Jurkat, Clone E6-1 (cell line): Measurements from ENCODE around the gene GPX5.
"Not testable (repeated sequence)": the region's sequence is repeated elsewhere in the genome, so short reads cannot be mapped to it uniquely, and the experiment has no call there.

ENCODE experiments used
- DNase-seq: peaks from one replicate; pipeline ENCODE4 v3.0.0-alpha.2; 2011; ENCODE audit warnings: low read depth, low spot score
- H3K4me3 ChIP-seq: 2 replicates; pipeline ENCODE4 v1.5.1; 2011; ENCODE audit warnings: mild to moderate bottlenecking, low read length, control low read depth, moderate library complexity

GPX5 gene

DNA sequence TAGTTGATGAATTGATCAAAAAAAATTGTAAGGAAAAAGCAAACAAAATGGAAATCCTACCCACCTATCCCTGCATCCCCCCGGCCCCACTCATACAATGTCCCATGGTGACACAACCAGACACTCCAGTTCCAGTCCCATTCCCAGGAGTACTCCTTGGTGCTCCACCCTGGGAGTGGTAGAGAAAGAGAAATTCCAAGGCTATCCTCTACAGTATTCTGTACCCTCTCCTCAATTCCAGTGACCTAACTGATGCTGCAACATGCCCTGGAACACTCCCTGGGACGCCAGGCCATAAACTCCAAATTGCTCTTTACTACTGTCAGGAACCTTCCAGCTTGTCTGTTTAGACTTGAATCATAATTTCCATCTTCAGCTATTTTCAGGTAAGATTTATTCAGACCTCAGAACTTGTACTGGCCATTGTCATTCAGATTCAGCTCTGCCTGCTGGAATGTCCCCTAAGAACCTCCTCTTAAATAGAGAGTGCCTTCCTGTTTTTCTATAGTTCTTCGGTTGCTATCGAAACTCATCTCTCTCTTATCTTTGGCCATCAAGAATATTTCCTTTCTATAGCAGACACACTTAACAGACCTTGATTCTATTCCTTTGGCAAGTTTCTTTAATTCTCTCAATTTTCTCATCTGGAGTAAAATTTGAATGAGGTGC, 18.7 kb upstream of the GPX5 start:
- no peak overlapping the region for H3K4me3 ChIP-seq
- DNase-seq: no peak

DNA sequence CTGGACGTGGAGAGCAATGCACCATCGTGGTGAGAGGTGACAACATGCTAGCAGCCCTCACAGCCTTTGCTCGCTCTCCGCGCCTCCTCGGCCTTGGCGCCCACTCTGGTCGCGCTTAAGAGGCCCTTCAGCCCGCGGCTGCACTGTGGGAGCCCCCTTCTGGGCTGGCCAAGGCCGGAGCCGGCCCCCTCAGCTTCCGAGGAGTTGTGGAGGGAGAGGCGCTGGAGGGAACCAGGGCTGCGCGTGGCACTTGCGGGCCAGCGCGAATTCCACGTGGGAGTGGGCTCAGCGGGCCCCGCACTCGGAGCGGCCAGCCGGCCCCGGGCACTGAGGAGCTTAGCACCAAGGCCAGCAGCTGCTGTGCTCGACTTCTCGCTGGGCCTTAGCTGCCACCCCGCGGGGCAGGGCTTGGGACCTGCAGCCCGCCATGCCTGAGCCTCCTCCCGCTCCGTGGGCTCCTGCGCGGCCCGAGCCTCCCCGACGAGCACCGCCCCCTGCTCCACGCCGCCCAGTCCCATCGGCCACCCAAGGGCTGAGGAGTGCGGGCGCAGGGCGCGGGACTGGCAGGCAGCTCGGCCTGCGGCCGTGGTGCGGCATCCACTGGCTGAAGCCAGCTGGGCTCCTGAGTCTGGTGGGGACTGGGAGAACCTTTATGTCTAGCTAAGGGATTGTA, 13.9 kb upstream of the GPX5 start:
- H3K4me3 ChIP-seq: no peak overlapping the region
- DNase-seq: no peak

DNA sequence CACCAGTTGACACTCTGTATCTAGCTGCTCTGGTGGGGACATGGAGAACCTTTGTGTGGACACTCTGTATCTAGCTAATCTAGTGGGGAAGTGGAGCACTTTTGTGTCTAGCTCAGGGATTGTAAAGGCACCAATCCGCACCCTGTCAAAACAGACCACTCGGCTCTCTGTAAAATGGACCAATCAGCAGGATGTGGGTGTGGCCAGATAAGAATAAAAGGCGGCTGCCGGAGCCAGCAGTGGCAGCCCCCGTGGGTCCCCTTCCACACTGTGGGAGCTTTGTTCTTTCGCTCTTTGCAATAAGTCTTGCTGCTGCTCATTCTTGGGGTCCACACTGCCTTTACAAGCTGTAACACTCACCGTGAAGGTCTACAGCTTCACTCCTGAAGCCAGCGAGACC, 13.3 kb upstream of the GPX5 start:
- not testable (repeated sequence) for DNase-seq, H3K4me3 ChIP-seq

DNA sequence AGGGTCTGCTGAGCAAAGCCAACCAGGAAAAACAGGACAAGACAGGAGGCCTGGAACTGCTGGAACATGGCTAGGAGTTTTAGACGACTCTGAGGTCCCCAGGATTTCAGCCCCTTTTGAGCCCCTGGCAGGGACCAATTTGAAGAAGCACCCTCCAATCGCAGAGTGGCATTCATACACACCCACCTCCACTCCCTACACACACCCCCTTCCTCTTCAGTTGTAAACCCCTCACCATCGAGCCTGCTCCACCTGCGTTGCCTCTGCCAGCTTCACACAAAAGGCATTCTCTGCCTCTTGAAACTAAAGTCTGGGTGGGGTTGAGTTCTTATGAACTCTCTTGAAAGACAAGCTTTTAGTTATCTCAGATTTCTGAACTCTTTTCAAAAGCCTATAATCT, 10.0 kb upstream of the GPX5 start, which contains the start of gene GPX6:
Gene GPX6 (minus strand): TSS at position 118 of the 400 bp plus-strand sequence. CDS start 50 bp downstream, at position 68.
- no peak within 1 kb of the TSS for H3K4me3 ChIP-seq
- DNase-seq: no peak

DNA sequence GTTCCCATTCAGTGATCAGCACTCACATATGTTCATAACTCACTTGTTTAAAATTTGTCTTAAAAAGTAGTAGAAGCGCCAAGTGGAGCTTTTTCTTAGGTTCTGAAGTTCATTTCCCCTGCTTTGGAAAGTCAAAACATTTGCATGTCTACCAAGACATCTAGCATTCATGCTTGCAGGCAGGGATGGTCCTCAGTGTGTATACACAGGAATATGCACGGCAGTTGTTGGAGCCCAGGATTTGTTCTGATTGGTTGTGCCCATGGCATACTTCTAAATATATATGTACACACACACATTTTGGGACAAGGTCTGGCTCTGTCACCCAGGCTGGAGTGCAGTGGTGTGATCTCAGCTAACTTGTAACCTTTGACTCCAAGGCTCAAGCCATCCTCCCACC, 7.7 kb upstream of the GPX5 start:
- no peak for DNase-seq
- H3K4me3 ChIP-seq: no peak overlapping the region

DNA sequence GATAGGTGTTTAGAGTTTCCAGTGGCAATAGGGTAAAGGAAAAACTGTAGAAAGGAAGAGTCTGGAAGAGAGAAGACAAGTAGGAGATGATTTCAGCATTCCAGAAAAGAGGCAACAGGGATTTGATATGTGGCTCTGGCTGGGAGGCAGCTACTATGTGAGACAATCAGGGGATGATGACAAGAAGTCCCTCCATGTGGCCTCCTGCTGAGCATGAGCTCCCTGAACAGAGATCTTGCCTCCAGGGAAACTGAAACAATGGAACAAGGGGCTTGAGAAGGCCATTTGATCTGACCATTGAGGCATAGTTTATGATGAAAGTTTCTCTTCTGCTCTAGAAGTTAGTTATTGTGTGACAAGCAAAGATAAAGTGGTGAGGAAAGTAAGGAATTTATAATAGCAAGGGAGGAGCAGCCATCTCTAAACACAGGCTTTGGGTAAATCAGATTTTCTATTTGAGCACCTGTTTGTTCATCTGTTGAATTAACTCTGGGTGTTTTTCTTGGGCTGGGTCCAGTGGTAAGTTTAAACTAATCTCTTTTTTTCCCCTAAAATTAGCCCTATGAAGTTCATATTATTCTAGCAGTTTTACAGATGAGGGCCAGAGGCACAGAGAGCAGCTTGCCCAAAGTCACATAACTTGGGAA, 3.0 kb upstream of the GPX5 start:
- H3K4me3 ChIP-seq: no peak overlapping the region
- no peak for DNase-seq

DNA sequence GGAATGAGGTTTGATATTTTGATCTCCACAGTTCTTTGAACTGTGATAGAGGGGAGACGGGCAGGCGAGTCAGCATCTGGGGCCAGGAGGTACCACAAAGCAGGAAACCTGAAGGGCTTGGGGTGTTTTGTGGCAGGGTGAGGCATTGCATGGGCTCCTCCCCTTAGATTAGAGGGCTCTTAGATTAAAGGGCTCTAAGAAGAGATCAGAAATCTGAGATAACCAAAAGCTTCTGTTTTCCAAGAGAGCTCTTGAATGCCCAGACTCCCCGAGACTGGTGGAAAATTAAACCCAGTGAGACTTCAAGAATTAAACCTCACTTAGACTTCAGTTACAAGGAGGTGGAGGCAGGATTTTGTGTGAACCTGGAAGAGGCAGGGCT, 2.4 kb upstream of the GPX5 start:
- no peak overlapping the region for H3K4me3 ChIP-seq
- DNase-seq: peak; percentile 68

DNA sequence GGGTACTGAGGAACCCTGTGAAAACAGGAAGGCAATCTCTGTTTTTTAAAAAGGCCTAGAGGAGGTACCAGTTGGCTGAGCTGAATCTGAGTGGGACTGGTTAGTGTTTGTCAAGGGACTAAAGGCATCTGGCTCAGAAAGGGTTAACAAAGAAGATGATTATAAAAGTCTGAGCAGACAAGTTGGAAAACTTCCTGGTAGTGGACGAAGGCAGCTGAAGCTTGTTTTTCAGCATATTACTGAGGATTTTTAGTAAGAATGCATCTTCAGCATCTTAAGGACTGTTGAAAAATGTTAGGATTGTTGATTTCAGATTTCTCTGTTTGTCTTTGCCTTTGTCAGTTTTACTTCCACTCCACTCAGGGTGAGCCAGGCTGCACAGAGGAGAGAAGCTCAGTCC, 5.1 kb downstream of the GPX5 start:
- no peak overlapping the region for H3K4me3 ChIP-seq
- DNase-seq: no peak

DNA sequence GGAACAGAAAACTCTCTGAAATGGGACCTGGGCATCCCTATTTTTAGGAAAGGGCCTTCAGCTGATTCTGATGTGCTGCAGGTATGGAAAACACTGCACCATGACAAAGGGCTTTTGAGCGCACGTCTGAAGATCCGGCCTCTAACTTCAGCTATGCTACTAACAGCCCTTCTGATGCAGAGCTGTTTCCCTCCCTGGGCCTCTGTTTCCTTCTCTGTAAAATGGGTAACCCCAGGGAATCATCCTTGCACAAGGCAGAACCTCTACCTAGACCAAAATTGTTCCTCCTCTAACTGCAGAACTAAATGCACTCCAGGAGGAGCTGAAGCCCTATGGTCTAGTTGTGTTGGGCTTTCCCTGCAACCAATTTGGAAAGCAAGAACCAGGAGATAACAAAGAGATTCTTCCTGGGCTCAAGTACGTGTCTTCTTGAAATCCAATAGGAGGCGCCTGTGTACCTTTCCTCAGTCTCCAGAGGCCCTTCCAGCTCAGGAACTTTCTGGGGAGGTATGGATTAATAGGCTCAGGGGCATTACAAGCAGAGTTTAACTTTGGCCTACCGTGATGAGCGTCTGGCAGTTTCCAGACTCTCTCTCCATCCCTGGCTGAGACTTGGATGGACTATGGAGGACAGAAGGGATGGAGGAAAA, 5.9 kb downstream of the GPX5 start:
- DNase-seq: no peak

DNA sequence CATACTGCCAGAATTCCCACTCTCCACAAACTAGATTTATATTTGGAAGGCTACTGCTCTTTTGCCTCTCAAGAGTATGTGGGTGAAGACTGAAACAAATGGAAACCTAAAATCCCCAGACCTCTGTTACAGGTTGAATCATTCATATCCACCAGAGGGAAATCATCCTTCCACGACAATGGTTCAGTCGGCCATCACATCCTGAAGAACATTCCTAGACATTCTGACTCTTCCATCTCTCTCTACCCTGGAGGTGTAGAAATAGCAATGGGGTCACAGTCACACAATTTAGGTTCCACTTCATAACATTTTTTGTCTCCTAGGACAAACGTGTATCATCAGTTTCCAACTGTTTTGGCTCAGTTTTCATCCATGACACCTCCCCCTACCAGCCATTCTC, 8.6 kb downstream of the GPX5 start:
- no peak overlapping the region for H3K4me3 ChIP-seq
- DNase-seq: no peak

More for the DNA sequence above, 5.9 kb downstream of the GPX5 start:
- no peak overlapping the region for H3K4me3 ChIP-seq

DNA sequence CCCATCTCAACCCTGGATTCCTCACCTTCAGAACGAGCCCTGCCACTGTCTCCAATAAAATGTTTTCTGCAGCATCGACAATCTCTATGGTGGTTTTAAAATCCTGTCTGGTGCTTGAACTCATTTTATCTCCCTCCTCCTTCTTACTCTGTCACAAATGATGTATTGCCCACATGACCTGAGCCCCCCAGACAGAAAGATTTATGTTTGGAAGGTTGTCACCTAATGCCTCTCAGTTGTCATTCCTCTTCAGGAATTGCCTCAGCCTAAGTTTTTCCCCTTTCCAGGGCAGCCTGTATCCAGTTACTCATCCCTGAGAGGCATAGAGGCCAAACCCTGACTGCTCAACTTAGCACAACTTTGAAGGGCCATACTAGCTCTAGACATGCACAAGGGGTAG, 9.2 kb downstream of the GPX5 start:
- no peak for DNase-seq
- H3K4me3 ChIP-seq: no peak overlapping the region

DNA sequence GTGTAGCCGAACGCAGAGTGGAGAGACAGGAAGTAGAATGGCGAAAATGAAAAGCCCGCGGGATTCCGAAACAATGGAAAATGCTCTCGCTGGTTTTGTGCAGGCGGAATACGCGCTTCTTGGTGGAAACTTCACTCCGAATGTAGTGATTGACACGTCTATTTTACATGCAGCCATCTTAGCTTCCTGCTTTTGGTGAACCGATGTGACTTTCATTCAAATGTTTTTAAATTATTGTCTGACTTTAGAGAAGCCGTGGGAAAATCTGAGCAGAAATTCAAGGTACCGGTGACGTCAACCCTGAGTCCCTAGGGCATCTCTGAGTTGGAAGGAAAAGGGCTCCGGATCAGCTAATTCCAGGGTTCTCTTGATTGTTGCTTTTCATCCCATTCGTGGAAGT, 11.4 kb downstream of the GPX5 start:
- no peak overlapping the region for H3K4me3 ChIP-seq
- DNase-seq: no peak

DNA sequence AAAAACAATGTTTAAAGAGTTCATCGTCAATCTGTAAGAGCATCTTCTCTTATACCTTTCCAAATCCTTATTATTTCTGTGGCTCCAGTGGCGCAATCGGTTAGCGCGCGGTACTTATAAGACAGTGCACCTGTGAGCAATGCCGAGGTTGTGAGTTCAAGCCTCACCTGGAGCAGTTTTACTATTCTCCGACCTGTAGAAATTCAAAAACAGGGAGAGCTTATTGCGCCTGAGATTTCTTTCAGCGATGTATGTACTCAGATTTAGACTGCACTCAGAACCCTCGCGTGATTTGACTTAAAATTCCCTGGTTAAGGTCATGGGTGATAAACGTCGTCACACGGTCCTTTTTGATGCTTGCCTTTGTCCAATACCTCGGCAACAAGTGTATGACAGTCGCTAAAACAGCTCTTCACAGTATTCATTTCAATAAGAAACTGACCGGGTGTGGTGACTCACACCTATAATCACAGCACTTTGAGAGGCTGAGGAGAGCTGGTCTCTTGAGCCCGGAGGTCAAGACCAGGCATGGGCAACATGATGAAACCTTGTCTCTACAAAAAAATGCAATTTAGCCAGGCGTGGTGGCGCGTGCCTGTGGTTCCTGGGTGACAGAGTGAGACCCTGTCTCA, 11.9 kb downstream of the GPX5 start:
- H3K4me3 ChIP-seq: no peak overlapping the region
- DNase-seq: no peak

DNA sequence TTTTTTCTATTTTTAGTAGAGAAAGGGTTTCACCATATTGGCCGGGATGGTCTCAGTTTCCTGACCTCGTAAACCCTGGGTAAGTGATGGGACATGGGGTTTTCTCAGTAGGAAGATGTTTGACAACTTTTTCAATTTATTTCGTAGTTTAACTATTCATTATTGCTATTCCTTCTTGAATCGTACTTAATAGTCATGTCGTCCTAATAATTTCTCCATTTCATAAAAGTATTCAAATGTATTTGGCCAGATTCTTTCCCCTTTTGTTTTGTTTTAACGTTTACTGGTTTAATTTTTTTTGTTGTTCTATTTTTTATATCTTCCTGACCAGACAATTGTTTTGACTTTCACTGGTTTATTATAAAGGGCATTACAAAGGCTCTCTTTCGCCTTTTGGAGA, 16.3 kb downstream of the GPX5 start:
- no peak for DNase-seq
- no peak overlapping the region for H3K4me3 ChIP-seq

DNA sequence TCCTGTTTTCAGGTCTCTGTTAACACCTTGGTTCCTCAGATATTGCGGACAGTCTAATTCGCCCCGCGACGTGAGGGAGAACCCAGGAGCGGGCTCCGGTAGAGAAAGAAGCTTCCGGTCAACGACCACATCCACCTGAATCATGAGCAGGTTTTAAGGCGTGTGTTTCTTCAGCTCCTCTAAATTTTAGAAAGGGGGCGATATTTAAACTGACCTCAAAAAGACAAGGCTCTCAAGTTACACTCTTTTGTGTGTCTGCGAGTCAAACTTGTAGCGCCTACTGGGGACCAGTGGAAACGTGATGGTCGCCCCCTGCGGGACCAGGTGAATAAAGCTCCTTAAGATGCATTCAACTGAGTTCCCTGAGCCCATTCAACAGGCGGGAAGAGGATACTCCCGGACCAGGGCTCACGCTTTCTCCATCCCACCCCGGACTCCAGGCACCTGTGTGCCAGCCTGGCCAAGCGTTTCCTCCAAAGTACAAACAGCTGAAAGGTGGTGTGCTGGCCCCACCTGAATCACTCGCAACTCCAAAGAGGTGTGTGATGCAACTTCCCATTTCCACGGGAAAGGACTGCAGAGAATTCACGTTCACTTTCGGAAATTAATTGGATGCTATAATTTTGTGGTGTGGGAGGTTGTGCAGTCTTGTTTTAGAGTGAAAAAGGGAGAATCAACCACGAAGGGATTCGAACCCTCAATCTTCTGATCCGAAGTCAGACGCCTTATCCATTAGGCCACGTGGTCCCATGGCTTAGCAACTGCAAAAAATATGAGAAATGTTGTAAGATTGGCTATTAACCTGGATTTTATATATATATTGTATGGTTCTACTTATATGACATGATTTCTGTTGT, 17.0 kb downstream of the GPX5 start:
- peak; percentile 77 for DNase-seq
- H3K4me3 ChIP-seq: peak overlapping the region; percentile 43

DNA sequence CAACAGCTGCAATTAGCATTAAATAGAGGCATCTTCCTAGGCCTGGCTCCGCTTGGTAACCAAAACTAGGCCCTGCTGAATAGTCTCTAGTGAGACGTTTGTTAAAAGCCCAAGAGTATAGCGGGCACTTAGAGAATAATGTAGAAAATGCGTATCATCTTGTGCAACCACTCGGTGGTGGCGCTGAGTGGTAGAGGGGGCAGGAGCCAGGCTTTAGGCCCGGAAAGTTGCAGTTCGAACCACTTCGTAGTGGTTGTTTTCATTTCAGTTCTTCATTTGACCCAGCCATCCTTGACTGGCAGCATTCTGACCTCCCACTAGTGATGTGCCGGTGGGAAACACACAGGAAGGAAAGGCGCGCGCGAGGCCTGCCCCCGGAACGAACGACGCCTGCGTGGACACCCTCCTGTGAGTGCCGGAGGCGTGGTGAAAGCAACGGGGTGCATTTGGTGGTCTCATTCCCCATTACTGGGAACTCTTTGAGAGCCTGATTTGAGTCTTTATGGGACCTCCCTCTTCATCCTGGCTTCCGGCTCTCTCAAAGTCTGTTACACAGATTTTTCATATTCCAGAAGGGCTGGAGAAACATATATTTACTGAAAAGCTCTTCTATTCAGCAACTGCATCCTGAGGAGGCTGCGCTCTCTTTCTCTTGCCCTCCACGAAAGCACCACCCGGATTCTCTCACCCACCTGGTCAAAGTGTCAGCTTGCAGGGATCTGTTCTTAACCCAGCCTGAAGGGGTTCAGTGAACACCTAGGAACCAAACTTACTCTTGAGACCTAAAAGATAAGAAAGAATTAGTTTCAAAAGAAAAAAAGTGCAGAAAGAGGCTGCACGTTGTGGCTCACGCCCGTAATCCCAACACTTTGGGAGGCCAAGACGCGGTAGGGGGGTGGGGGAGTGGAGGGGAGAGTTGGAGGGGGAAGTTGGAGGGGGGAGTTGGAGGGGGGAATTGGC, 18.2 kb downstream of the GPX5 start:
- no peak for DNase-seq
- H3K4me3 ChIP-seq: no peak overlapping the region

DNA sequence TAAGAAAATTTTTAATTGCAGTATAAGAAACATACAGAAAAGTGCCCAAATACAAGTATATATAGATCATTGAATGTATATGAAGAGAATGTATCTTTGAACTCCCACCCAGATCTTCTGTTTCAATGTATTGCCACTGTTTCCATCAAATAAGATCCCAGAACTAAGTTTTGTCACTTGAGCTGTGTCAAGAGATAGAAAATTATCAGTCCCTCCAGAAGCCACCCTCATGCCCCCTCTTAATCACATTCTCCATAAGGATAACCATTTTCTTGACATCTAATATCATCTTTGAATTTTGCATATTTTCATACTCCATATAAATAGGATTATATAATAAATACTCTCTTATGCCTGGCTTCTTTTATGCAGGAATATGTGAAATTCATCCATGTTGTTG, 20.3 kb downstream of the GPX5 start:
- H3K4me3 ChIP-seq: no peak overlapping the region
- DNase-seq: no peak

DNA sequence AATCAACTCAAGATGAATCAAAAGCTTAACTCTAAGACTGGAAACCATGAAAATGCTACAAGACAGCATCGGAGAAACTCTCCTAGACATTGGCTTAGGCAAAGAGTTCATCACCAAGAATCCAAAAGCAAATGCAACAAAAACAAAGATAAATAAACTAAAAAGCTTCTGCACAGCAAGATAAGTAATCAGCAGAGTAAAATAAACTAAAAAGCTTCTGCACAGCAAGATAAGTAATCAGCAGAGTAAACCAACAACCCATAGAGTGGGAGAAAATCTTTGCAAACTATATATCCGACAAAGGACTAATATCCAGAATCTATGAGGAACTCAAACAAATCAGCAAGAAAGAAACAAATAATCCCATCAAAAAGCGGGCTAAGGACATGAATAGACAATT, 21.3 kb downstream of the GPX5 start:
- DNase-seq, H3K4me3 ChIP-seq: not testable (repeated sequence)
